Stimulated activated CD4-positive, alpha-beta T cell treated with anti-CD3 and anti-CD28 coated beads, Interleukin-4, amount 100 ng/mL, for 4 hours (primary cell): Measurements from ENCODE around the gene UCN3.
"Not testable (repeated sequence)": the region's sequence is repeated elsewhere in the genome, so short reads cannot be mapped to it uniquely, and the experiment has no call there.

Source experiments
- DNase-seq, 2 experiments: peaks; one replicate each; pipeline ENCODE4 v3.0.0-alpha.2; 2020

The UCN3 gene

DNA sequence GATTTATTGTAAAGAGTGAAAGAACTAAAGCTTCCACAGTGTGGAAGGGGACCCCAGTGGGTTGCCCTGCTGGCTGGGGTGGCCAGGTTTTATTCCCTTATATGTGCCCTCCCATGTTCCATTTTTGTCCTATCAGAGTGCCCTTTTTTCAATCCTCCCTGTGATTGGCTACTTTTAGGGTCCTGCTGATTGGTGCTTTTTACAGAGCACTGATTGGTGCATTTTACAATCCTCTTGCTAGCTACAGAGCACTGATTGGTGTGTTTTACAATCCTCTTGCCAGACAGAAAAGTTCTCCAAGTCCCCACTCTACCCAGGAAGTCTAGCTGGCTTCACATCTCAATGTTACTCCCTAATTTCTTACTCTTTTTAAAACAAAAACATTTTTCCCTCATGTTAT is 46.0 kb downstream of the UCN3 start:
- not testable (repeated sequence) for DNase-seq

DNA sequence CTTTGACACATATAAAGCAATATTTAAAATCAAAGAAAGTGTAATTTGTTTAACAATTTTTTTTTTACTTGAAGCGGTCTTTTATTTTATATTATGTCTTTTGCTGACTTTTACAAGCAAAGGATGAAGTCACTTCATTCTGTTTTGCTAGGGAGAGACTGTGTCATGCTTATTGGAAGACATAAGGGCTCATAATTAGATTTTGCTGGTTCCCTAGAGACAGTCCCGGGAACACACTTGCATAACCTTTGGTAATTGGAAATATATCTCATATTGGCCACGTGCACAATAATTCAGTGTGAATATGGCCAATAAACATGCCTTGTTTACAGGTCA is 47.1 kb downstream of the UCN3 start:
- no peak for DNase-seq

DNA sequence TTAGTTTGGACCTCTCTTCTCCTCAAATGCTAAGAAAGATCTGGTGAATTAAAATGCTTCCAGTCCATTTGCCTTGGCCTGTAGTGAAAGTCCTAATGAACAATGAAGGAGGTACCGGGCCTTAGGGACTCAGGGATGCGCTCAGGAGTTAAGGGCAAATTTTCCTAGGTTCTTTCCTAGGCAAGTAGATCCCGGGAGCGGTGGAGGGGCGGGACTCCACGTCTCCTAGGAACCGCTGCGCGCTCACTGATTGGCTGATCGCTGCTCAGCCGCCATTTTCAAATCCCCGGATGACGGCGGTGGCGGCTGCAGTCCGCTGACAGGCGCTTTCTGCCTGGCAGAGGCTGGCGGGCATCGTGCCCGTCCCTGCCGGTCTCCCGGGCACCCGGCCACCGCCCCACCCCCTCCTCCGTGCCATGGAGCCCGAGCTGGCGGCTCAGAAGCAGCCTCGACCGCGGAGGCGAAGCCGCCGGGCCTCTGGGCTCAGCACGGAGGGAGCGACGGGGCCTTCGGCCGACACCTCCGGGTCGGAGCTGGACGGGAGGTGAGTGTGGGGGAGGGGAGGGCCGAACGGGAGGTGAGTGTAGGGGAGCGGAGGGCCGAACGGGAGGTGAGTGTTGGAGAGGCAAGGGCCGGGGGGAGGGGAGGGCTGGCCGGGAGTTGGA is 47.6 kb downstream of the UCN3 start, which contains the start of gene NET1:
NET1 (plus strand) TSS at position 281 of the 665 bp plus-strand sequence; CDS start at position 417, 136 bp downstream.
- DNase-seq = peak; percentile 50 to 66

DNA sequence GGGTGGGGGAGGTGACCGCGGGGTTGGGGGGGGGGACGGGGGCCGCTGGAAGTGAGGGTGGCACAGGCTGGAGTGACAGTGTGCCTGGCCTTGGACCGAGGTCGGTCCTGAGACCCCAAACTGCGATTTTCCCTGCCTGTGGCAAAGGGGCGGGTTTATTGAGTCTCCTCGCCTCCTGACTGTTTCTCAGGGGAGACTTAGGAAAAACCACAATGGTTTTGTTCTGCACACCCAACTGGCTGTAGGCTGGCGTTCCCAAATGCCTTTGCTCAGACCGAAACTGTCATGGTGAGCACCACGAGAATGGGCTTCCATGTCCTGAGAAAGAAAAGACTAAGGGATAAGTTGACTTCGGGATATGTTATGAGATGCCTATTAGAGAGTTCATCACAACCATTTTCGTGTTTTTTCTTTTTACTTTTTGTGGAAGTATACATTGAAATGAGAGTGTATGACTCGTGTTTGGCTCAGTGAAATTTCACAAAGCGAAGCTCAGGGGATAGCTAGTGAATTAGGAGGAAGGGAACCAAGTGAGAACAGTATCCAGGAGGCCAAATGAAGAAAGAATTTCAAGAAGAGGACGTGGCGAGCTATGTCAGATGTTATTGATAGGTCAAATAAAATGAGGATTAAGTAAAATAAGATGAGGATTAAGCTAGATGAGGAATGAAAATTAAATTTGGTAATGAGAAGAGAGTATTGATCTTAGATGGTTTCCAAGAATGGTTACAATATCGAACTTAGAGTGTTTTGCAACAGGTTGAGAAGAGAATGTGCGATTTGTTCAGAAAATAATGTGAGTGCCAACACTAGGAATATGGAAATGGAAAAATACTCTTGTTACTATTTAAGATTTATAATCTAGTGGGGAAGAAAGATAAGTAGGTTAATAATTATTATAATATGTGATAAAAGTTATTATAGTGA is 48.5 kb downstream of the UCN3 start:
- DNase-seq = no peak

DNA sequence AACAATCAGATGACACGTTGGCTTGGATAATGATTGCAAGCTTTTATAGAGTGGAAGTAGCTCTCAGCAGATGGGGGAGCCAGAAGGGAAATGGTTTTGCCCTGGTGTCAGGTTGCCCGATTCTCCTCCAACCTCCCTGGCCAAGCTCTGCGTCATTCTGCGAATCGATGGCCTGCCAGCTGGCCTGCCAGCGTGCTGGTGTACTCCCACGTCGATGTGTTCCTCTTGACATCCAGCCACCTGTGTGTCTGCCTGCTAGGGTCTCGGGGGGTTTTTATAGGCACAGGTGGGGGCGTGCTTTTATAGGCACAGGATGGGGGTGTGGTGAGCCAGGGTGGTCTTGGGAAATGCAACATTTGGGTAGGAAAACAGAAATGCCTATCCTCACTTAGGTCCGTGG is 52.2 kb downstream of the UCN3 start:
- DNase-seq = no peak

DNA sequence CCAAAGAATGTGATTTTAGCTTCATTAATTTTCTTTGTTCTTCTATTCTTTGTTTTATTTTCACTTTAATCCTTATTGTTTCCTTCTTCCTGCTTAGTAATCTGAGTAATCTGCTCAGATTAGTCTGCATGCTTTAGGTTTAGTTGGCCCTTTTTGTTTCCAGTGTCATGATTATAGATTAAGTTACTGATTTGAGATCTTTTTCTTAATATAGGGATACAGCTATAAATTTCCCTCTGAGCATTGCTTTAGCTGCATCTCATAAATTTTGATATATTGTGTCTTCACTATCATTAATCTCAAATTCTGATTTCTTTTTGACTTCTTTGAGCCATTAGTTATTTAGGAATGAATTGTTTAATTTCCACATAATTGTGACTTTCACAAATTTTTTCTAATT is 53.8 kb downstream of the UCN3 start:
- DNase-seq = no peak

DNA sequence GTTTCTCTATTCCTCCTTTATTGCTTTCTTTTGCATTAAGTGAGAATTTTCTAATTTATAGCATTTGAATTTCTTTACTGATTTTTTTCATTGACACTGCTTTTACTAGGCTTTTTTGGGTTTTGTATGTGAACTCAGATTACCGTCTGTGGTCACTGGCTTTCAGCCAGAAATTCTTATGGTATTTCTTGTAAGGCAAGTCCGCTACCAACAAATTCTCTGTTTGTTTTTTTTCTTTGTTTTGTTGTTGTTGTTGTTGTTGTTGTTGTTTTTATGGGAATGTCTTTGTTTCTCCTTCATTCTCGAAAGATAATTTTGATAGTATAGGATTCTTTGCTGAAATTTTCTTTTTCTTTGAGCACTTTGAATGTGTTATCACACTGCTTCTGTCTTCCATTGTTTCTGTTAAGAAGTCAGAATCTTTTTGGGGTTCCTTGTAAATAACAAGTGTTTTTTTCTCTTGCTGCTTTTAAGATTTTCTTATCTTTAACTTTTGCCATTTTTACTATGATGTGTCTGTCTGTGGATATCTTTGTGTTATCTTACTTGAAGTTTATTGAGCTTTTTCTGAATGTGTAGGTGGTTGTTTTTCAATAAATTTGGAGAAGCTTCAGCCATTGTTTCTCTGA is 54.8 kb downstream of the UCN3 start:
- no peak for DNase-seq

DNA sequence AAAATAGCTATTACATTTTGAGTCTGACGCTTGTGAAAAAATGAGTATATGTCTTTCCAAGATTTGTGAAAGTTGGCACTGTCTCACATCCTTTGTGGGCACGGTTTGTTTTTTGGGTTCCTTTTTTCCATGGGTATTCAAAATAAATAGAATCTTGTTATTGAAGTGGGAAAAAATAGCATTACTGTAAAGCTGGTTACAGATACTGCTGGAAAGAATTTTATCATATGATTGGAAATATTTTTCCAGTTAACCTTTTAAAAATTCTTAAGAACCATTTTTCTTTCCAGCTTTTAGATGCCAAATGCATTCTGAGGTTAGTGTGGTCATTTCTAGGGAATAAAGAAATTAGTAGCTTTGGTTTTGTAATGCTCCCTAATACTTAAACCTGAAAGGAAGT is 59.0 kb downstream of the UCN3 start:
- no peak for DNase-seq
